ENCODE results near the gene ARMC6. TPM values are rescaled to one million over a fixed set of nuclear protein-coding genes. Genes with fewer than 3 reads are reported as not detected.
A peak's percentile ranks its signal among the peaks of the same experiment; 100 is the strongest.

The ARMC6 gene
- total RNA-seq, 8 experiments from 2014 or later, result 23.0 to 44.6 (median 30.3) TPM

- WGBS, 10 experiments, result 82 to 100% (median 98%) methylated on average over 1 to 4 of the region's 4 CpGs; no CpG with 5 or more reads in 2 of the 10 experiments
- no peak for ATAC-seq (replicated peaks in 6 of 8)
- H3K27ac ChIP-seq, result no peak overlapping the region
- no peak overlapping the region for H3K4me3 ChIP-seq
- H3K4me1 ChIP-seq (replicated peaks in 1 of 2), result no peaks in the 10 kb centered on the region
- in situ Hi-C loops (cut with MboI; ENCODE audit: low pct_unique_long_range_greater_than_20kb in 2 of 9, low sequenced_read_pairs in 9 of 9, unreplicated experiment in 9 of 9), result no loop called here
Measured at GRCh38 chr19:19050104-19050503, 16.7 kb downstream of the ARMC6 start.

DNA sequence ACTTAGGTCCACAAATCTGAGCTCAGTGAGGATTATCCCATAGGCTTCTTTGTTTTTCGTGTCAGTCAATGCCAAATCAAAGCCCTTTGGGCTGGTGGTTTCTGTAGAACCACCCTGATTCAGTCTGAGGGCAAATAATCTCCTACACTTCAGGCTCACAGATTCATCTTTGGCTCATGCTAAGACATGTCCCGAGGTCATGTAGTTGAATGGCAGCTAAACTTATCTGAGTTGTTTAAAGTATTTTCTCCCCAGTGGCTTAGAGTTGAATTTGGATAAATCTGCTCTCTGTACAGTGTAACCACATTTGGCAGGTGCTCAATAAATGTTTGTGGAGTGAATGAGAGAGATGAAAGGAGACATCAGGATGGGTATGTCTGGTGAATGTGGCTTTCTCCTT lies 17.3 kb downstream of the ARMC6 start:
- in situ Hi-C loops (cut with MboI; ENCODE audit: low pct_unique_long_range_greater_than_20kb in 2 of 9, low sequenced_read_pairs in 9 of 9, unreplicated experiment in 9 of 9), result no loop called here
- Histone ChIP-seq H3K4me3 (no peak overlapping the region), H3K27ac (no peak overlapping the region), H3K4me1 (replicated peaks in 1 of 2) (no peaks in the 10 kb centered on the region)
- no peak for ATAC-seq (replicated peaks in 6 of 8)
- WGBS, 10 experiments, result 60 to 100% (median 90%) methylated on average over 1 to 2 of the region's 2 CpGs; no CpG with 5 or more reads in 3 of the 10 experiments

- H3K4me3 ChIP-seq, result no peak overlapping the region
- 91 to 100% (median 98%) methylated on average over 1 to 9 of the region's 20 CpGs; no CpG with 5 or more reads in 6 of the 10 experiments for WGBS, 10 experiments
- no peak overlapping the region for H3K27ac ChIP-seq
- H3K4me1 ChIP-seq (replicated peaks in 1 of 2), result no peaks in the 10 kb centered on the region
- in situ Hi-C loops (cut with MboI; ENCODE audit: low pct_unique_long_range_greater_than_20kb in 2 of 9, low sequenced_read_pairs in 9 of 9, unreplicated experiment in 9 of 9), result no loop called here
- ATAC-seq (replicated peaks in 6 of 8), result peak in 1 of 8 experiments; percentile 16
Measured at GRCh38 chr19:19051478-19052213, 18.2 kb downstream of the ARMC6 start.

DNA sequence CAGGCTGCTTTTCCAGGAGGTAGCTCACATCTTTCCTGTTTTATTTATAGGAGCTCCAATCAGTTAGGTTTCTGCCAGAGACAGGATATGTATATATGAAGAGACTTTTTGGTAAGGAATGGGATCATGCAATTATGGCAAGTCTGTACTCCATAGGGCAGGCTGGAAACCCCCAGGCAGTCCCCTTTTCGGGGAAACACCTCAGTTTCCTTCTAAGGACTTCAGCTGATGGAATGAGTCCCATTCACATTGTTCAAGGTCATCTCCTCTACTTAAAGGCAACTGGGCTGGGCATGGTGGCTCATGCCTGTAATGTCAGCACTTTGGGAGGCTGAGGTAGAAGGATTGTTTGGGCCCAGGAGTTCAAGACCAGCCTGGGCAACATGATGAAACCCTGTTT lies 19.5 kb downstream of the ARMC6 start:
- no peak overlapping the region for H3K27ac ChIP-seq
- WGBS, 10 experiments, result 80 to 100% methylated on average over 1 of the region's 1 CpG; no CpG with 5 or more reads in 8 of the 10 experiments
- in situ Hi-C loops (cut with MboI; ENCODE audit: low pct_unique_long_range_greater_than_20kb in 2 of 9, low sequenced_read_pairs in 9 of 9, unreplicated experiment in 9 of 9), result no loop called here
- no peaks in the 10 kb centered on the region for H3K4me1 ChIP-seq (replicated peaks in 1 of 2)
- no peak for ATAC-seq (replicated peaks in 6 of 8)
- H3K4me3 ChIP-seq, result no peak overlapping the region

DNA sequence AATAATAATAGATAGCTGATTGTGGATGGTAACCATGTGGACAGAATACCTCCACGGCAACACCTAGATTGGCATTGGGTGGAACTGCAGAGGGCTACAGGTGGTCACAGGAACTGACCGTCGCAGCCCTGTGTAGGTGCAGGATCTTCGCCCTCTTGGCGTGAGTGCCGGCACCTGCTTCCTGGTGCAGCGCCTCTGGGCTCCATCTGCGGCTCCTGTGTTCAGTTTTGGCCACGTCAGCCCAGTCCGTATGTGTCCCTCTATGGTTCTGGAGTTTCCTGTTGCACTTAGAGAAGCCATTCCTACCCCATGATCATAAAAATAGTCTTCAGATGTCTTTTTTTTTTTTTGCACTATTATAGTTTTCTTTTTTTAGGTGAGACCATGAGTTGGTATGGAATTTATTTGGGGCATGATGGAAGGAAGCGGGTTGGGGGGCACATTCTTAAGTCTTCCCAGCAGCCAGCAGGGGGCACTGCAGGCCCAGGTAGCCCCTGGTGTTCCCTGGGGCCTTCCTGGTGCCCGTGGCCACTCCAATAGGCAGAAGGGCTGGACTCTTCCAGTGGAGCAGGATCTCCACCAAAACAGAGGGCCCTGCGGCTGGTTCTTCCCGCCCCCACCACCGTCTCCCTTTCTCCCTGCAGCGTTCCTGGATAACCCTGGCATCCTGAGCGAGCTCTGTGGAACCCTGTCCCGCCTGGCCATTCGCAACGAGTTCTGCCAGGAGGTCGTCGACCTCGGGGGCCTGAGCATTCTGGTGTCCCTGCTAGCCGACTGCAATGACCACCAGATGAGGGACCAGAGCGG lies 20.3 kb downstream of the ARMC6 start:
- Histone ChIP-seq H3K4me1 (replicated peaks in 1 of 2) (no peaks in the 10 kb centered on the region), H3K4me3 (no peak overlapping the region), H3K27ac (no peak overlapping the region)
- 17 to 100% (median 97%) methylated on average over 1 to 14 of the region's 25 CpGs; no CpG with 5 or more reads in 1 of the 10 experiments for WGBS, 10 experiments
- peak; percentile 55 to 85 (median 70) for ATAC-seq (replicated peaks in 6 of 8)
- in situ Hi-C loops (cut with MboI; ENCODE audit: low pct_unique_long_range_greater_than_20kb in 2 of 9, low sequenced_read_pairs in 9 of 9, unreplicated experiment in 9 of 9), result no loop called here

DNA sequence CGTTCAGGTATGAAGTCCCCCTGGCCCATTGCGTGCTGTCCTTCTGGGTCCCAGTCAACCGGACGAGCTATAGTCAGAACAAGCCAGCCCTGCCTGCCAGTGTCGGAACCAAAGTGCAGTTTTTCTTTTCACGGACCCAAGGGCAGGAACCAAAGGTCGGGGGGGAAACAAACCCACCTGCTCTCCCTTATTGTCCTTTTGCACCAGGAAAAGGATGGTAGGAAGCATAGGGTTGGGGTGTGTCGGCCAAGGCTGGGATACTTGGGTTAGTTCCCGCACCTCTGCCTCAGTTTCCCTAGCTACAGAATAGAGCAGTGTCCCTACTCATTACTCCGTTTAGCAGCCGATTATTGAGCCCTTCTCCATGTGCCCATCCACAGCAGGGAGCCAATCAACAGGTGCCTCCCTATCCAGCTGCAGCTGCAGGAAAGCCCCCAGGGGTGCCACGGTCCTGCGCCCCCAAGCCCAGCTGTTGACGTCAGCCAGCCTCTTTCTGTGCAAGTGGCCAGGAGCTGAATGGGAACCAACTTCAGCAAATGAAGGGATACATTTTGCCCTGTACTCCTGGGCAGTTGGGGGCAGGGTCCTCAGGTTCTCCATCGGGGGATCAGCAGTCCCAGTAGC lies 21.0 kb downstream of the ARMC6 start:
- 80 to 100% (median 90%) methylated on average over 2 to 6 of the region's 15 CpGs; no CpG with 5 or more reads in 3 of the 10 experiments for WGBS, 10 experiments
- no peak for ATAC-seq (replicated peaks in 6 of 8)
- in situ Hi-C loops (cut with MboI; ENCODE audit: low pct_unique_long_range_greater_than_20kb in 2 of 9, low sequenced_read_pairs in 9 of 9, unreplicated experiment in 9 of 9), result no loop called here

DNA sequence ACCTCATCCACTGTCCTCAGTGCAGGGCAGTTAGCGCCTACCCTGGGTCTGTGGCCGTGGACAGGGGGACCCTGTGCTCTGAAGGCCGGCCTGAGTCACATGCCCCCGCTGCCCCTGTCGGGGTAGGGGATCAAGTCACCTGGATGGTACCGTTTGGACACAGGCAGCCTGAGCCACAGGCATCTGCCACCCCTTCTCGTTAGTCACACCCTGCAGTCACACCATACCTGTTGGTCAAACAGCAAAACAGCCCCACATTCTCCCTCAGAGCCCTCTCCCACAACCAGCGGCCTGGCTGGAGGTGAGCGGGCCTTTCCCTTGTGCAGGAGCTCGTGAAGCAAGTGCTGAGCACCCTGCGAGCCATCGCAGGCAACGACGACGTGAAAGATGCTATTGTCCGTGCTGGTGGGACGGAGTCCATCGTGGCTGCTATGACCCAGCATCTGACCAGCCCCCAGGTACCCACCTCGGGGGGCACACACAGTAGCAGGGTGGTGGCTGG lies 21.6 kb downstream of the ARMC6 start:
- WGBS, 10 experiments, result 83 to 100% (median 98%) methylated on average over 1 to 12 of the region's 19 CpGs; no CpG with 5 or more reads in 4 of the 10 experiments
- Histone ChIP-seq H3K4me1 (replicated peaks in 1 of 2) (no peaks in the 10 kb centered on the region), H3K4me3 (no peak overlapping the region), H3K27ac (no peak overlapping the region)
- no peak for ATAC-seq (replicated peaks in 6 of 8)
- in situ Hi-C loops (cut with MboI; ENCODE audit: low pct_unique_long_range_greater_than_20kb in 2 of 9, low sequenced_read_pairs in 9 of 9, unreplicated experiment in 9 of 9), result no loop called here

More for the DNA sequence above, 21.0 kb downstream of the ARMC6 start:
- Histone ChIP-seq H3K27ac (no peak overlapping the region), H3K4me3 (no peak overlapping the region), H3K4me1 (replicated peaks in 1 of 2) (no peaks in the 10 kb centered on the region)

GRCh38 chr19:19055701-19056100 lies 22.3 kb downstream of the ARMC6 start:
- Histone ChIP-seq H3K4me1 (replicated peaks in 1 of 2) (no peaks in the 10 kb centered on the region), H3K27ac (no peak overlapping the region), H3K4me3 (no peak overlapping the region)
- 71 to 100% (median 83%) methylated on average over 1 of the region's 13 CpGs; no CpG with 5 or more reads in 7 of the 10 experiments for WGBS, 10 experiments
- in situ Hi-C loops (cut with MboI; ENCODE audit: low pct_unique_long_range_greater_than_20kb in 2 of 9, low sequenced_read_pairs in 9 of 9, unreplicated experiment in 9 of 9), result no loop called here
- no peak for ATAC-seq (replicated peaks in 6 of 8)

DNA sequence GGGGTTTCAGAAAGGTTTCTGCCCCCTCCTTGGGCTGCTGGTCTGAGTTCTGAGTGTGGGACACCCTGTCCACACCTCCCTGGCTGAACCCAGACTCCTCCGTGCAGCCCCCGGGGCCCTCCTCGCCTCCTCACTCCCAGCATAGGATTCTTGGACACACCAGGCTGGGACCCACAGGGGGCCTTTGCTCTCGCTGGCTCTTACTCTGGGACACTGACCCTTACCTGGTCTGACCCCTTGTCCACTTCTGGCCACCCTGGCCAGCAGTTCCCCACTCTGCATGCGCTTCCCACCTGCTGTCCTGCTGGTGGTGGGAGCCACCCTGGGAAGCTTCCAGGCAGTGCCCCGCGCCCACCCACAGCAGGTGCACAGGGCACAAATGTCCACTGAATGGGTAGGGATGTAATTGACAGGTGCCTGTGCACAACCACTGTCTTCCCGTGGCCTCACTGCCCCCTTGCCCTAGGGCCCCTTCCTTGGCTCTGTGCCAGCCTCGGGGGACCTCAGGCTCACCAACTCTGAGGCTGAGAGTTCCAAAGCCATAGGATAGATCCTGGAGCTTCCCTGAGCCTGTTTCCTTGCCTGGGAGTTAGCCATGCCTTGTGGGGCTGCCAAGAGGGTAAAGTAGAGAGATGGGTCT lies 23.4 kb downstream of the ARMC6 start:
- H3K27ac ChIP-seq, result no peak overlapping the region
- WGBS, 10 experiments, result 60 to 100% (median 85%) methylated on average over 1 to 2 of the region's 9 CpGs; no CpG with 5 or more reads in 6 of the 10 experiments
- H3K4me1 ChIP-seq (replicated peaks in 1 of 2), result no peaks in the 10 kb centered on the region
- no peak overlapping the region for H3K4me3 ChIP-seq
- in situ Hi-C loops (cut with MboI; ENCODE audit: low pct_unique_long_range_greater_than_20kb in 2 of 9, low sequenced_read_pairs in 9 of 9, unreplicated experiment in 9 of 9), result no loop called here
- ATAC-seq (replicated peaks in 6 of 8), result no peak

DNA sequence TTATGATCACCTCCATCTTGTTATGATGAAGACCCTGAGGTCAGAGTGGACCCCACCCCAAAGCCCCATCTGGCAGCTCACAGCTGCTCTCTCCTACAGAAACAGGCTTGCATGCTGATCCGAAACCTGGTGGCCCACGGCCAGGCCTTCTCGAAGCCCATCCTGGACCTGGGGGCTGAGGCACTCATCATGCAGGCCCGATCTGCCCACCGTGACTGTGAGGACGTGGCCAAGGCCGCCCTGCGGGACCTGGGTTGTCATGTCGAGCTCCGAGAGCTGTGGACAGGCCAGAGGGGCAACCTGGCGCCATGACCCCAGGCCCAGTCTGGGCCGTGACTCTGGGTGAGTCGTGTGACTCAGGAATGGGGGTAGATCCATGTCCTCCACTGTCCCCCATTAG lies 23.9 kb downstream of the ARMC6 start:
- ATAC-seq (replicated peaks in 6 of 8), result no peak
- peaks cover 0 to 3% of the 10 kb centered on the region in 2 donors for H3K4me1 ChIP-seq (replicated peaks in 1 of 2)
- H3K4me3 ChIP-seq, result no peak overlapping the region
- no peak overlapping the region for H3K27ac ChIP-seq
- 86 to 100% (median 93%) methylated on average over 3 to 7 of the region's 13 CpGs; no CpG with 5 or more reads in 6 of the 10 experiments for WGBS, 10 experiments
- in situ Hi-C loops (cut with MboI; ENCODE audit: low pct_unique_long_range_greater_than_20kb in 2 of 9, low sequenced_read_pairs in 9 of 9, unreplicated experiment in 9 of 9), result no loop called here

- 86% methylated on average over 3 of the region's 7 CpGs; no CpG with 5 or more reads in 9 of the 10 experiments for WGBS, 10 experiments
- in situ Hi-C loops (cut with MboI; ENCODE audit: low pct_unique_long_range_greater_than_20kb in 2 of 9, low sequenced_read_pairs in 9 of 9, unreplicated experiment in 9 of 9), result no loop called here
- no peak for ATAC-seq (replicated peaks in 6 of 8)
- Histone ChIP-seq H3K4me3 (no peak overlapping the region), H3K27ac (no peak overlapping the region), H3K4me1 (replicated peaks in 1 of 2) (peaks cover 2 to 7% of the 10 kb centered on the region in 2 donors)
Measured at GRCh38 chr19:19057720-19058119, 24.3 kb downstream of the ARMC6 start.

DNA sequence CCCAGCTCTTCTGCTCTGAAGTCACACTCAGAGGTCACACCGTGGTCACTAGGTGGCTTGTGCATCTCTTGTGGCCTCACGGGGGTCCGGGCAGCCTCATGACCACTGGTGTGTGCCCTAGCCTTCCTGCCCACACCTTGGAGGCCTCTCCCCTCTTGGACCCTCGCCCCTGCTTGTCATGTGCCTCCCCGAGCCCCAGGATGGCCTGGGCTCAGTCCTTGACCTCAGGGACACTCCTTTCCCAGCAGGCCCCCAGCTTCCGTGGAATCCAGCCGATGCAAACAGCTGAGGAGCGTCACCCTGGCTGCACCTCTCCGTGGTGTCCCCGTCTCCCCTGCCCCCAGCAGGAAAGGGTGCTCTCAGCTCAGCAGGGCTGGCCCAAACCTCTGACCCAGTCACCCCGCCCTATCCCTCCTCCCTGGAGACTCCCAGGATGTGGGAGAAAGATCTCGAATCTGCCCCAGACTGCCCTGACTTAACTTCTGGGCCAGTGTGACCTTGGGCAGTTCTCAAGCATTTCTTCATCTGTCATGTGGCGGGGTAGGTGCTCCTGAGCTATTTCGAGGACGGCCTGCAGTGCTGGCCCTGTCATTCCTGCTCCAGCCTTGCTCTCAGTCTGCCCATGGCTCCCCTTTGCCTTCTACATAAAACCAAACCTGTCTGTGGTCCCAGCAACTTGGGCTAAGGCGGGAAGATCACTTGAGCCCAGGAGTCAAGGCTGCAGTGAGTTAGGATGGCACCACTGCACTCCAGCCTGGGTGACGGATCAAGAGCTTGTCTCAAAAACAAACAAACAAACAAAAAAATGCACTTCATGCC lies 25.8 kb downstream of the ARMC6 start:
- WGBS, 10 experiments, result 100% methylated on average over 1 to 7 of the region's 17 CpGs; no CpG with 5 or more reads in 6 of the 10 experiments
- no peak for ATAC-seq (replicated peaks in 6 of 8)
- Histone ChIP-seq H3K4me3 (no peak overlapping the region), H3K4me1 (replicated peaks in 1 of 2) (peaks cover 5 to 11% of the 10 kb centered on the region in 2 donors), H3K27ac (no peak overlapping the region)
- in situ Hi-C loops (cut with MboI; ENCODE audit: low pct_unique_long_range_greater_than_20kb in 2 of 9, low sequenced_read_pairs in 9 of 9, unreplicated experiment in 9 of 9), result no loop called here

All from motor neuron (in vitro differentiated cells).